Measurements from ENCODE around the gene CTNNA3.

The CTNNA3 gene

GRCh38 chr10:66999762-67000545 lies 696.0 kb downstream of the CTNNA3 start:
- Mint-ChIP-seq H3K4me3 (no peak overlapping the region), H3K27me3 (no peaks in the 10 kb centered on the region), H3K36me3 (no peaks in the 10 kb centered on the region), H3K9me3 (peaks cover 0 to 3% of the 10 kb centered on the region in 2 donors), H3K27ac (no peak overlapping the region), H3K4me1 (no peaks in the 10 kb centered on the region)
- no peak for ATAC-seq (replicated peaks)
- no peak for DNase-seq

GRCh38 chr10:66996996-66997395 lies 699.0 kb downstream of the CTNNA3 start:
- Mint-ChIP-seq H3K27me3 (no peaks in the 10 kb centered on the region), H3K4me1 (no peaks in the 10 kb centered on the region), H3K9me3 (no peaks in the 10 kb centered on the region), H3K36me3 (no peaks in the 10 kb centered on the region), H3K4me3 (no peak overlapping the region), H3K27ac (no peak overlapping the region)
- DNase-seq (no peak), ATAC-seq (replicated peaks) (no peak)

- Mint-ChIP-seq H3K4me3 (no peak overlapping the region), H3K36me3 (no peaks in the 10 kb centered on the region), H3K27me3 (no peaks in the 10 kb centered on the region), H3K9me3 (no peaks in the 10 kb centered on the region), H3K4me1 (no peaks in the 10 kb centered on the region), H3K27ac (no peak overlapping the region)
- ATAC-seq (replicated peaks) (no peak), DNase-seq (no peak)
Measured at GRCh38 chr10:66990143-66990830, 705.7 kb downstream of the CTNNA3 start.

- Mint-ChIP-seq H3K27ac (no peak overlapping the region), H3K9me3 (no peaks in the 10 kb centered on the region), H3K4me3 (no peak overlapping the region), H3K4me1 (no peaks in the 10 kb centered on the region), H3K36me3 (no peaks in the 10 kb centered on the region), H3K27me3 (no peaks in the 10 kb centered on the region)
- DNase-seq (no peak), ATAC-seq (replicated peaks) (no peak)
Measured at GRCh38 chr10:66983475-66983818, 712.5 kb downstream of the CTNNA3 start.

GRCh38 chr10:66982792-66983474 lies 713.1 kb downstream of the CTNNA3 start:
- H3K4me3 Mint-ChIP-seq = no peak overlapping the region
- no peak overlapping the region for H3K27ac Mint-ChIP-seq
- ATAC-seq (replicated peaks) = no peak
- no peak for DNase-seq
- H3K9me3 Mint-ChIP-seq = no peaks in the 10 kb centered on the region
- H3K27me3 Mint-ChIP-seq = no peaks in the 10 kb centered on the region
- no peaks in the 10 kb centered on the region for H3K36me3 Mint-ChIP-seq
- H3K4me1 Mint-ChIP-seq = no peaks in the 10 kb centered on the region

- Mint-ChIP-seq H3K4me3 (no peak overlapping the region), H3K36me3 (no peaks in the 10 kb centered on the region), H3K4me1 (no peaks in the 10 kb centered on the region), H3K27me3 (no peaks in the 10 kb centered on the region), H3K27ac (no peak overlapping the region), H3K9me3 (no peaks in the 10 kb centered on the region)
- ATAC-seq (replicated peaks) (no peak), DNase-seq (no peak)
Measured at GRCh38 chr10:66982053-66982420, 714.0 kb downstream of the CTNNA3 start.

- H3K4me3 Mint-ChIP-seq = no peak overlapping the region
- DNase-seq = no peak
- no peak for ATAC-seq (replicated peaks)
- no peak overlapping the region for H3K27ac Mint-ChIP-seq
- H3K9me3 Mint-ChIP-seq = no peaks in the 10 kb centered on the region
- H3K36me3 Mint-ChIP-seq = no peaks in the 10 kb centered on the region
- H3K4me1 Mint-ChIP-seq = no peaks in the 10 kb centered on the region
- no peaks in the 10 kb centered on the region for H3K27me3 Mint-ChIP-seq
Measured at GRCh38 chr10:66981361-66982052, 714.5 kb downstream of the CTNNA3 start.

GRCh38 chr10:66980246-66980815 lies 715.7 kb downstream of the CTNNA3 start:
- no peak for DNase-seq
- no peak overlapping the region for H3K27ac Mint-ChIP-seq
- H3K4me1 Mint-ChIP-seq = no peaks in the 10 kb centered on the region
- no peaks in the 10 kb centered on the region for H3K9me3 Mint-ChIP-seq
- no peaks in the 10 kb centered on the region for H3K27me3 Mint-ChIP-seq
- H3K4me3 Mint-ChIP-seq = no peak overlapping the region
- no peaks in the 10 kb centered on the region for H3K36me3 Mint-ChIP-seq
- no peak for ATAC-seq (replicated peaks)

- no peaks in the 10 kb centered on the region for H3K27me3 Mint-ChIP-seq
- no peaks in the 10 kb centered on the region for H3K36me3 Mint-ChIP-seq
- no peaks in the 10 kb centered on the region for H3K4me1 Mint-ChIP-seq
- DNase-seq = no peak
- no peak overlapping the region for H3K27ac Mint-ChIP-seq
- H3K4me3 Mint-ChIP-seq = no peak overlapping the region
- ATAC-seq (replicated peaks) = no peak
- peaks cover 0 to 1% of the 10 kb centered on the region in 2 donors for H3K9me3 Mint-ChIP-seq
Measured at GRCh38 chr10:66964946-66965345, 731.0 kb downstream of the CTNNA3 start.

- no peaks in the 10 kb centered on the region for H3K36me3 Mint-ChIP-seq
- ATAC-seq (replicated peaks) (no peak), DNase-seq (no peak)
- H3K4me3 Mint-ChIP-seq = no peak overlapping the region
- peaks cover 0 to under 1% of the 10 kb centered on the region in 2 donors for H3K9me3 Mint-ChIP-seq
- no peaks in the 10 kb centered on the region for H3K4me1 Mint-ChIP-seq
- H3K27ac Mint-ChIP-seq = no peak overlapping the region
- no peaks in the 10 kb centered on the region for H3K27me3 Mint-ChIP-seq
Measured at GRCh38 chr10:66958466-66958865, 737.5 kb downstream of the CTNNA3 start.

GRCh38 chr10:66951896-66952295 lies 744.1 kb downstream of the CTNNA3 start:
- no peaks in the 10 kb centered on the region for H3K4me1 Mint-ChIP-seq
- H3K4me3 Mint-ChIP-seq = no peak overlapping the region
- no peaks in the 10 kb centered on the region for H3K27me3 Mint-ChIP-seq
- H3K9me3 Mint-ChIP-seq = no peaks in the 10 kb centered on the region
- ATAC-seq (replicated peaks) (no peak), DNase-seq (no peak)
- H3K27ac Mint-ChIP-seq = no peak overlapping the region
- H3K36me3 Mint-ChIP-seq = no peaks in the 10 kb centered on the region

- no peaks in the 10 kb centered on the region for H3K9me3 Mint-ChIP-seq
- H3K36me3 Mint-ChIP-seq = no peaks in the 10 kb centered on the region
- no peak overlapping the region for H3K27ac Mint-ChIP-seq
- ATAC-seq (replicated peaks) (no peak), DNase-seq (no peak)
- H3K4me1 Mint-ChIP-seq = no peaks in the 10 kb centered on the region
- H3K27me3 Mint-ChIP-seq = no peaks in the 10 kb centered on the region
- no peak overlapping the region for H3K4me3 Mint-ChIP-seq
Measured at GRCh38 chr10:66943590-66943989, 752.4 kb downstream of the CTNNA3 start.

GRCh38 chr10:66942407-66942806 lies 753.6 kb downstream of the CTNNA3 start:
- H3K4me1 Mint-ChIP-seq = no peaks in the 10 kb centered on the region
- DNase-seq = no peak
- H3K9me3 Mint-ChIP-seq = no peaks in the 10 kb centered on the region
- ATAC-seq (replicated peaks) = no peak
- H3K27me3 Mint-ChIP-seq = no peaks in the 10 kb centered on the region
- H3K4me3 Mint-ChIP-seq = no peak overlapping the region
- H3K36me3 Mint-ChIP-seq = no peaks in the 10 kb centered on the region
- no peak overlapping the region for H3K27ac Mint-ChIP-seq

GRCh38 chr10:66941491-66941890 lies 754.5 kb downstream of the CTNNA3 start:
- Mint-ChIP-seq H3K4me3 (no peak overlapping the region), H3K4me1 (no peaks in the 10 kb centered on the region), H3K9me3 (no peaks in the 10 kb centered on the region), H3K27ac (no peak overlapping the region), H3K27me3 (peaks cover 0 to 2% of the 10 kb centered on the region in 2 donors), H3K36me3 (no peaks in the 10 kb centered on the region)
- ATAC-seq (replicated peaks) (no peak), DNase-seq (no peak)

All from stimulated activated naive B cell treated with anti-CD40 and anti-IgM and Interleukin-4, amounts not matched to agents 10 μg/mL and 1 μg/mL and 100 μg/mL, for 72 hours (primary cell).